ENCODE data around the gene SGPL1.
A peak's percentile ranks its signal among the peaks of the same experiment; 100 is the strongest.

The SGPL1 gene

DNA sequence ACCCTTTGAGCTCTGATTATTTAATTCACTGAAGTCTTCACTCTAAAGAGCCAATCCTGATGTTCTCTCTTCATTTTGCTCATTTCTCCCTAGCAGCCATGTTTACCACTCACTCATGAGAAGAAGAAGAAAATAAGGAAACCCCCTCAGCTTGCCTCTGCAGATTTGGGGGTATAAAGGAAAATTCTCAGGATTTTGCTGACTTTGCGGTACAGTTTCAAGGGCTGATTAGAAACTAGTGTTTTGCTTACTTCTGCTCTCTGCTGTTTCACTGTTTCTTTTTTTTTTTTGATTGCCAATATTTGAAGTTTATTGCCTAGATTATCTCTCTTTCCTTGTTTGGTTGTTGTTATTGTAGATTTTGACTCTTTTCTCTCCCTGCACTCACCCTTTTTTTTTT, 49.2 kb downstream of the SGPL1 start:
- no peak for DNase-seq (ENCODE audit: low read depth in 1 of 2, low spot score in 1 of 2)

DNA sequence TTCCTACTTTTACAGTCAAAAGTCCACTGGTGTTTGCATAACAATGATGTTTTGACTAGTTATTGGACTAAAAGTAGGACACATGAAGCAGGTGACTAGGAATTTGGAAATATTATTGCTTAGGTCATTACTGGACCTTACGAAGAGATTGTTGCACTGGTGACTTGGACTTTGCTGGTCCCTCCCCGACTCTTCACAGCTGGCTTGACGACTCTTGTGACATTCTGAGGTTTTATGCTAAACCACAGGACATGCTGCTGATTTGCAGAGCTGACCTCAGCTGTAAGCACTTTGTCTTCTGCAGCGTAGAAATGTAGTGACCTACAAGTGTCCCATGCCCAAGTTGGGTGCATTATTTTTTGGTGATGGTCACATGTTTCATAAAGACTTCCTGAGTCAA, 50.7 kb downstream of the SGPL1 start:
- DNase-seq (ENCODE audit: low read depth in 1 of 2, low spot score in 1 of 2) = peak in 1 of 2 experiments; percentile 30
- TF ChIP-seq JUND (IDR thresholded peaks at IDR 0.05; ENCODE audit: low read depth) = no peak
- in situ Hi-C loops (cut with HindIII; ENCODE audit: low pct_unique_long_range_greater_than_20kb, low sequenced_read_pairs) = no loop called here

More for the DNA sequence above, 49.2 kb downstream of the SGPL1 start:
- in situ Hi-C loops (cut with HindIII; ENCODE audit: low pct_unique_long_range_greater_than_20kb, low sequenced_read_pairs) = no loop called here
- no peak for TF ChIP-seq JUND (IDR thresholded peaks at IDR 0.05; ENCODE audit: low read depth)

DNA sequence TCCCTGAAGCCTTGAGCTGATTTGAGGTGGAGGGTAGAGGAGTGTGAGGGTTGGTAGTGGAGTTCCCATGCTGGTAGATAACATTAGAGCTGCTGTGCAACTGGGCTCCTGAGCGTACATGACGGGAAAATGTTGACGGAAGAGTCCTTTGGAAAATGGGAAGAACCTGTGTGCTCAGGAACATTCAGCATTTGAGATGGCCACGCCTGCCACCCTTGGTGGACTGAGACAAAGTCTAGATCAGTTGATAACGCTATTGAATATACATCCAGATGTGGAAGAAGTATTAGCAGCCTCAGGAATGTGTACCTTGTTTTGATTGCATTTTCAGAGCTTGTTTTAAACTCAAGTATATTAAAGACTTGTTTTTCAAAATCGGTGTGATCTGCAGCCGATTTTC, 56.5 kb downstream of the SGPL1 start:
- no peak for DNase-seq (ENCODE audit: low read depth in 1 of 2, low spot score in 1 of 2)
- no peak for TF ChIP-seq JUND (IDR thresholded peaks at IDR 0.05; ENCODE audit: low read depth)
- in situ Hi-C loops (cut with HindIII; ENCODE audit: low pct_unique_long_range_greater_than_20kb, low sequenced_read_pairs) = no loop called here

DNA sequence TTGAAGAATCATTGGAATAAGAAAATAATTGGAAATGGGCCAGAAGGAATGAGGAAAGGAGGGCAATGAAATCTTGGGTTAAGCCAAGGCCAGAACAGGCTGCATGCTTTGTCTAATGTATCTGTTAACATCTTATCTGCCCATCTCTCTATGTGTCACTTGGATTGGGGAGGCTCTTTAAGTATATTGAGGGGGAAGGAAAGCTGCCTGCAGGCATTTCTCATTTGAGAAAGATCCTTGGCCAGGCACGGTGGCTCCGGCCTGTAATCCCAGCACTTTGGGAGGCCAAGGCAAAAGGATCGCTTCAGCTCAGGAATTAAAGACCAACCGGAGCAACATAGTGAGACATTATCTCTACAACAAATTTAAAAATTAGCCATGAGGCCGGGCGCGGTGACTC, 58.3 kb downstream of the SGPL1 start:
- peak in 1 of 2 experiments; percentile 48 for DNase-seq (ENCODE audit: low read depth in 1 of 2, low spot score in 1 of 2)
- no peak for TF ChIP-seq JUND (IDR thresholded peaks at IDR 0.05; ENCODE audit: low read depth)
- in situ Hi-C loops (cut with HindIII; ENCODE audit: low pct_unique_long_range_greater_than_20kb, low sequenced_read_pairs) = no loop called here

DNA sequence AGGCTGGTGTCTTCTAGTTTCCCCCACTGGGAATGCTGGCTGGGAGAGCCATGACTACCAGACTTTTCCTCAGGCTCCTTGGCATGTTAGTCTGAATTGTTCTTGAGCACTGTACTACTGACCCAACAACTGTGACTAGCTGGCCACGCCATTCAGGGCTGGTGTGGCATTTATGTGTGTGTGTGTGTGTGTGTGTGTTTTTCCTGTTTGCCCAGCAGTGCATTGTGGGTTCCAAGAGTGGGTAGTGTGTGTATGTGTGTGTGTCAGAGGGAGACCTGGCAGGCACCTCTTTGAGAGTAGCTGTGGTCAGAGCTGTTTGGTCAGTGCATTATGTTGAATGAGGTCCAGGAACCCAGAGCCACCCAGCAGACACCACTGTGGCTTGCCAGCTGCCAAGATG, 63.5 kb downstream of the SGPL1 start:
- no peak for TF ChIP-seq JUND (IDR thresholded peaks at IDR 0.05; ENCODE audit: low read depth)
- in situ Hi-C loops (cut with HindIII; ENCODE audit: low pct_unique_long_range_greater_than_20kb, low sequenced_read_pairs) = no loop called here

DNA sequence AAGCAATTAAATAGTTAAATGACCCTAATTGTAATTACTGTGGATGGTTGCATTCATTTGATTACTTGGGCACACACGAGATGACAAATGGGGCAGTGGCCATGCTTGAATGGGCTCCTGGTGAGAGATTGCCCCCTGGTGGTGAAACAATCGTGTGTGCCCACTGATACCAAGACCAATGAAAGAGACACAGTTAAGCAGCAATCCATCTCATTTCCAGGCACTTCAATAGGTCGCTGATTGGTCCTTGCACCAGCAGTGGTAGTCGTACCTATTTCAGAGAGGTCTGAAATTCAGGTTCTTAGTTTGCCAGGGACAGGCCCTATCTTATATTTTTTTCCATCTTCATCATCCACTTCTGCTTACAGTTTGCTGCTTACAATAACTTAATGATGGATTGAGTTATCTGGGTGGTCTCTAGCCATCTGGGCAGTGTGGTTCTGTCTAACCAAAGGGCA, 64.4 kb downstream of the SGPL1 start:
- in situ Hi-C loops (cut with HindIII; ENCODE audit: low pct_unique_long_range_greater_than_20kb, low sequenced_read_pairs) = no loop called here
- TF ChIP-seq JUND (IDR thresholded peaks at IDR 0.05; ENCODE audit: low read depth) = no peak

More for the DNA sequence above, 63.5 kb downstream of the SGPL1 start:
- peak in 1 of 2 experiments; percentile 30 for DNase-seq (ENCODE audit: low read depth in 1 of 2, low spot score in 1 of 2)

DNA sequence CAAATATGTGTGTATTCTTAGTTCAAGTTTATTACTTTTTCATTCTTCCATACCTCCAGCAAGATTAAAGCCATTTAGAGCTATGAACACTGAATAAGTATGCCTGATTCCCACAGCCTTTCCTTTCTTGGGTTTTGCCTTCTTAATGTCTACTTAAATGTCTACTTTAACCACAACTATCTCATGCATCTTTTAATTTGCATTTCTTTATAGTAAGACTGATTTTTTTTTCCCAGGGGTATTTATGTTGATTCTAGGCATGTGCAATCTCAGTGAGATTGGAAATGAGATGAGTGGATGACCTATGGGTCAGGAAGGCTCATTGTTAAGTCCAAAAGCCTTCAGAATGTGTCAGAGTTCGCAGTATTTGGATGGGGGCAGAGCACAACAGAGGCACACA, 69.0 kb downstream of the SGPL1 start:
- TF ChIP-seq JUND (IDR thresholded peaks at IDR 0.05; ENCODE audit: low read depth) = no peak
- no peak for DNase-seq (ENCODE audit: low read depth in 1 of 2, low spot score in 1 of 2)
- in situ Hi-C loops (cut with HindIII; ENCODE audit: low pct_unique_long_range_greater_than_20kb, low sequenced_read_pairs) = no loop called here

More for the DNA sequence above, 64.4 kb downstream of the SGPL1 start:
- DNase-seq (ENCODE audit: low read depth in 1 of 2, low spot score in 1 of 2) = peak; percentile 40 to 78

DNA sequence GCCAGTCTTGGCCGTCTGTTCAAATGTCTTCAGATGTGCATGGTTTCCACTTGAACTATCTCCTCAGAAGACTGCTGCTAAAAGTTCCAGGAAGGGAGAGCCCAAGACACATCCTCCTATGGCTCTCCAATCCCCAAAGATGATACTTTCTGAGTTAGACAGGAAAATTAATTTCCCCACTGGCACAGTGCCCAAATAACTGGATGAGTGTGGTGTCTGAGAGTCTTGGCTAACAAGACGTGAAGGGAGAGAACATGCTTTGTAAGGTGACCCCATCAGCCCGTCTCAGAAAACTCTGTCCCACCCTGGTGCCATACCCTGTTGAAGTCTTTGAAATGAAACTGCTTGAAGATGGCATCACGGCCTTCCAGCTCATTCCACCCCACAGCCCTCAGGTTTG, 69.7 kb downstream of the SGPL1 start:
- TF ChIP-seq JUND (IDR thresholded peaks at IDR 0.05; ENCODE audit: low read depth) = no peak
- in situ Hi-C loops (cut with HindIII; ENCODE audit: low pct_unique_long_range_greater_than_20kb, low sequenced_read_pairs) = no loop called here

DNA sequence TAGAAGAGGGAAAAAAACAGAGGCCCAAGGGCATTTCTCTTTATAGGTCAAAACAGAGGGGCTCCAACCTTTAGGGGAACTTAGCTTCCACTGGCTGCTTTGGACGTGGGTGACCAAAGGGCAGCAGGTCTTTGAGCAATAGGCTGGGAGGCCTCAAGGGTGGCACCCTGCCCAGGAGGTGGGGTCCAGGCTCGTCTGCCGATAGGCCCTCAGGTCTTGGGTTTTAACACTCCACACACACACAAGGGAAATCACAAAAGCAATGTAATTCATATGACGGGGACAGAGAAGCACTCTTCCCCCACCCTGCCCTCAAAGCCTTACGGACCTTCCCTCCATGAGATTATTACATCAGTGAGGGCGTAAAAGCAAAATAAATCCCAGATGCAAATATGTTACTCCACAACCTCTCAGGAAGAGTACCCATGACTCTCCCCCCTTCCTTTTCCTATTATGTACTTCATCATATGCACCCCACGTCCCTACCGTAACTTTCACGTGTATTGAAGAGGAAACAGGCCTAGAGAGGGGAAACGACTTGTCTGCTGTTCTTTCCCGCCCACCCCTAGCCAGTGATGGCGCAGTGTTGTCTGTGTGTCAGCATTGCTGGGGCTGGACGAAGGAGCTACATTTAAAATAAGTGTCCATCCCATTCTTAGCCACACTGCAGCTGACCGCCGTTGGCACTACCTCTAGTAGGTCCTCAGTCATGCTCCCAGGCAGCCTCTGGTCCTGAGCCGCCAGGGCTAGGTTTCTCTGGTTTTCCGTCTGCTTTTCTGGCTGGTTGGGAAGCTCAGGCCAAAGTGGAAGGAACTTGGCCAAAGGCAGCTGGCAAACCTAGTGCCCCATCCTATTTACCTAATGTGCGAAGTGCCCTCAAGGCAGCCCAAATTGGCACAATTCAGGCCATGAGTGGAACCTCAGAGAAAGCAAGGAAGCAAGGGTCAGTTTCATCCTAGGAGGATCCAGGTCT, 70.5 kb downstream of the SGPL1 start:
- no peak for TF ChIP-seq JUND (IDR thresholded peaks at IDR 0.05; ENCODE audit: low read depth)
- in situ Hi-C loops (cut with HindIII; ENCODE audit: low pct_unique_long_range_greater_than_20kb, low sequenced_read_pairs) = no loop called here
- DNase-seq (ENCODE audit: low read depth in 1 of 2, low spot score in 1 of 2) = peak in 1 of 2 experiments; percentile 49

More for the DNA sequence above, 69.7 kb downstream of the SGPL1 start:
- DNase-seq (ENCODE audit: low read depth in 1 of 2, low spot score in 1 of 2) = no peak

DNA sequence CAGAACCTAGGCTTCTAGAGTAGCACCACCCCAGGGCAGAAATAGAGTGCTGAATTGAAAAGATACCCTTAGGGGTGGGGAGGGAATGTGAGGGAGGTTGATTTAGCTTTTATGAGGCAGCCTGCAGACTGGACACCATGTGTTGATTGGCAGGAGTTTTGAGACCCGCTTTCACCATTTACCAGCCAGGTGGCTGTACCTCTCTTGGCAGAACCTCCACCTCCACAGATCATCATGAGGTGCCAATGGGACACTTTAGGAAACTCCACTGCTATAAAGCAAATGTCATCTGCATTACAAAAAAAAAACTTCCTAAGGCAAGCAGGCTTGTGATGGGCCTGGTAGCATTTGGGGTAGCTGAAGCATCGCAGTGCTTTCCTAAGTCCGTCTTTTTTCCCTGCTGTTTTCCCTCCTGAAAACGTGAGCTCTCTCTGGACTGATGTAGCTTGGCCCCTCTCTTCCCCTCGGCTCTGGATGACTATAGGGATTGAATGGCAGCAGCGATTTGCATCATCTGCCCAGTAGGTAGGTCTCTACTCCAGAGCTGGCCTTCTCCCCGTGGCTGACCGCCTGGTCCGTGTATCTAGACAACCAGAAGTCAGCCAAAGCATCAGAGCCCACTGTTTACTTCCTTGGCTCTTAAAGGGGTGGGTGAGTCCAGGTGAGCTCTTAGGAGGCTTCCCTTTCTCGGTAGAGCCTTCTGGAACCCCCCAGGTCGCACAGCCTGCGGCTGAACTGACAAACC, 71.3 kb downstream of the SGPL1 start:
- TF ChIP-seq JUND (IDR thresholded peaks at IDR 0.05; ENCODE audit: low read depth) = no peak
- DNase-seq (ENCODE audit: low read depth in 1 of 2, low spot score in 1 of 2) = no peak
- in situ Hi-C loops (cut with HindIII; ENCODE audit: low pct_unique_long_range_greater_than_20kb, low sequenced_read_pairs) = no loop called here

DNA sequence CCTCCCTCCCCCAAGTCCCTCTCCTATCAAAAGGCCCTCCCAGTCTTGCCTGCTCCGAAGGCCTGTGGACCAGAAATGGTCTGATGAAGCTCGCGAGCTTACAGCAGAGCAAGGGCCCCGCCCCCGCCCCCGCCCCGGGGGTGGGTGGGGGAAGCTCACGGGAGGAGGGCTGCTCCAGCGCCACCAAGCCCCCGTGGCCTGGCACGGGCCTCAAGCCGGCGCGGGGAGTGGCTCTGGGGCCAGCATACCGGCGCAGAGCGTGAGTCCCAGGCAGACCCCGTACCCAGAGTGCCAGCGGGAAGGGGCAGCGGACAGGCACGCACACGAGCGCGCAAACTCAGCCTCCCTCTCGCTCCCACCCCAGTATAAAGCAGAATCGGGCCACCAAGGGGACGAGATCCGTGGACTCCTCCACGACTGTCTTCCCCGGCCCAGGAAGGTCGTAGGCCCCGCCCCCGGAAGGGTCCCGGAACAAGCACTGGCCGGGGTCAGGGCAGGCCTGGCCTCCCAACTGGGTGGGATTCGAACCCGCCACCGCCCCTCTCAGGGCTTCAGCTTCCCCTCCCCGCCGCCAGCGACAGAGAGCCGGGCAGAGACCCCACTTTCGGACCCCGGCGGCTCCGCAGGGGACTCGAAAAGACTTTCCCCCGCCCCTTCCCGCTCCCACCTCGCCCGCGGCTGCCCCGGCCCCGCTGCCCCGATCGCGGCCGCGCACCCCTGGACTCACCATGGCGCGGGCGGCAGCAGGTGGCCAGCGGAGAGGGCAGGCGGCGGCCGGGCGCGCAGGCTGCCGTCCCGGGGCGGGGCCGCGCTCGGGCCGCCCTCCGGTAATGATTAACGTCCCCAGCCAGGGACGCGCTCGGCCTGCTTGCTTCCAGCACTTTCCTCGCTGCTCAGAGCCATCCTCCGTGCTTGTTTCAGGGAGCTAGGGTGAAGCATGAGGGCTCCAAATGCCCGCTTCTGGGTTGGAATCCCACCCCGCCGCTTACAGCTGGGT, 72.4 kb downstream of the SGPL1 start, which contains the start of gene PCBD1:
Gene PCBD1, minus strand, starts transcription at position 762 of the 997 bp plus-strand sequence. Its CDS starts 32 bp downstream, at position 730.
- in situ Hi-C loops (cut with HindIII; ENCODE audit: low pct_unique_long_range_greater_than_20kb, low sequenced_read_pairs) = no loop called here
- TF ChIP-seq JUND (IDR thresholded peaks at IDR 0.05; ENCODE audit: low read depth) = no peak
- DNase-seq (ENCODE audit: low read depth in 1 of 2, low spot score in 1 of 2) = peak; percentile 45 to 63

DNA sequence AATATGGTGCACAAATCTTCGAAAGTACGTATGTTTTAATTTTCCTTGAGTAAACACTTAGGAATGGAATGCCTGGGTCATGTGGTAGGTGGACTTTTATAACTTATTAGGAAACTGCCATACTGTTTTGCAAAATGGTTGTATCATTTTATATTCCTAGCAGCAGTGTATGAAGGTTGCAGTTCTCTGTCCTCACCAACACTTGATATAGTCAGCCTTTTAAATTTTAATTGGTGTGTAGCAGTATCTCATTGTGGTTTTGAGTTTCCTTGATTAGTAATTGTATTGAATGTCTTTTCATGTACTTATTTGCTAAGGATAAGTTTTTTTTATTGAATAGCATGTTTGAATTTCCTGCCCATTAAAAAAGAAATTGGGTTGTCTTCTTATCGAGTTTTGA, 73.5 kb downstream of the SGPL1 start:
- in situ Hi-C loops (cut with HindIII; ENCODE audit: low pct_unique_long_range_greater_than_20kb, low sequenced_read_pairs) = no loop called here
- DNase-seq (ENCODE audit: low read depth in 1 of 2, low spot score in 1 of 2) = no peak
- TF ChIP-seq JUND (IDR thresholded peaks at IDR 0.05; ENCODE audit: low read depth) = no peak

All from T47D (cell line).